ENCODE measurements around the gene CACNA2D4.

GRCh38 chr12:1907652-1908611 is 10.5 kb downstream of the CACNA2D4 start:
- TF ChIP-seq, protein P1, sequence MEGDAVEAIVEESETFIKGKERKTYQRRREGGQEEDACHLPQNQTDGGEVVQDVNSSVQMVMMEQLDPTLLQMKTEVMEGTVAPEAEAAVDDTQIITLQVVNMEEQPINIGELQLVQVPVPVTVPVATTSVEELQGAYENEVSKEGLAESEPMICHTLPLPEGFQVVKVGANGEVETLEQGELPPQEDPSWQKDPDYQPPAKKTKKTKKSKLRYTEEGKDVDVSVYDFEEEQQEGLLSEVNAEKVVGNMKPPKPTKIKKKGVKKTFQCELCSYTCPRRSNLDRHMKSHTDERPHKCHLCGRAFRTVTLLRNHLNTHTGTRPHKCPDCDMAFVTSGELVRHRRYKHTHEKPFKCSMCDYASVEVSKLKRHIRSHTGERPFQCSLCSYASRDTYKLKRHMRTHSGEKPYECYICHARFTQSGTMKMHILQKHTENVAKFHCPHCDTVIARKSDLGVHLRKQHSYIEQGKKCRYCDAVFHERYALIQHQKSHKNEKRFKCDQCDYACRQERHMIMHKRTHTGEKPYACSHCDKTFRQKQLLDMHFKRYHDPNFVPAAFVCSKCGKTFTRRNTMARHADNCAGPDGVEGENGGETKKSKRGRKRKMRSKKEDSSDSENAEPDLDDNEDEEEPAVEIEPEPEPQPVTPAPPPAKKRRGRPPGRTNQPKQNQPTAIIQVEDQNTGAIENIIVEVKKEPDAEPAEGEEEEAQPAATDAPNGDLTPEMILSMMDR (IDR thresholded peaks at IDR 0.05) = no peak
- TF ChIP-seq POLR2A (IDR thresholded peaks at IDR 0.05) = no peak

All from thyroid gland (tissue), 4 donors.